NCI-H1048 (cell line): ENCODE measurements around the gene GDPD2.

Source experiments
- DNase-seq: peaks from one replicate; lab custom pipeline; 2025; lab: John Stamatoyannopoulos, UW

The GDPD2 gene

DNA sequence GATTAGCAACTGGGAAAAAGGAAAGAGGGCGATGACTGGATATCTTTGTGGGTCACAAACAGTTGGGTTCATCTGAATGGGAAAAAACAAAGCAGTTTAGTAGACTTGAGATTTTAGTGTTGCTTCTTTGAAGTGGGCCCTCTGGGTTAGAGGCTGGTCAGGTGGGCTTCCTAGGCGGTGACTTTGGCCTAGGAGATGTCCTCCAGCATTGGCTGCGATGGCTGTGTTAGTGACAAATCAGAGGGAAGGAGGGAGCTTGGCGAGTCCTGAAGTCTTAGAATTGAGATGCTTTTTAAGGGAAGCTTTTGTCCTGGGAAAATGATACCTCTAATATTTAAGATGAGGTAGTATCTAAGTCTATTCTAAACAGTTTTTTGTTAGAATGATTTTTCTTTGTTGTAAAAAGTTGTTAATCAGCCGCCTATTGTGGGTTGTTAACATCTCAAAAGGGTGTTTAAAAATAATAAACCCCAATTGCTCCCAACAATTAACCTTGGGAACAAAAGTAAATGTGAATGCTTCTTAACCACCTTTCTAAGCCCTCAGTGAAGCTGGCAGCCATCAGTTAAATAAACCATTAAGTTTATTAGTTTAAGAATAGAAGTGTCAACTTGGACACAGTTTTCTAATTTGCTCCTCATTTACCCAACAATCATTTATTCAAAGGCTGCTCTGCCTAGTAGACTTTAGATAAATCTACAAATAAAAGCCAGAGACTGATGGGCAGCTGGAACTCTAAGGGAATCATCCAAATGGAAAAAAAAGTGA is 53.2 kb downstream of the GDPD2 start:
- no peak for DNase-seq

DNA sequence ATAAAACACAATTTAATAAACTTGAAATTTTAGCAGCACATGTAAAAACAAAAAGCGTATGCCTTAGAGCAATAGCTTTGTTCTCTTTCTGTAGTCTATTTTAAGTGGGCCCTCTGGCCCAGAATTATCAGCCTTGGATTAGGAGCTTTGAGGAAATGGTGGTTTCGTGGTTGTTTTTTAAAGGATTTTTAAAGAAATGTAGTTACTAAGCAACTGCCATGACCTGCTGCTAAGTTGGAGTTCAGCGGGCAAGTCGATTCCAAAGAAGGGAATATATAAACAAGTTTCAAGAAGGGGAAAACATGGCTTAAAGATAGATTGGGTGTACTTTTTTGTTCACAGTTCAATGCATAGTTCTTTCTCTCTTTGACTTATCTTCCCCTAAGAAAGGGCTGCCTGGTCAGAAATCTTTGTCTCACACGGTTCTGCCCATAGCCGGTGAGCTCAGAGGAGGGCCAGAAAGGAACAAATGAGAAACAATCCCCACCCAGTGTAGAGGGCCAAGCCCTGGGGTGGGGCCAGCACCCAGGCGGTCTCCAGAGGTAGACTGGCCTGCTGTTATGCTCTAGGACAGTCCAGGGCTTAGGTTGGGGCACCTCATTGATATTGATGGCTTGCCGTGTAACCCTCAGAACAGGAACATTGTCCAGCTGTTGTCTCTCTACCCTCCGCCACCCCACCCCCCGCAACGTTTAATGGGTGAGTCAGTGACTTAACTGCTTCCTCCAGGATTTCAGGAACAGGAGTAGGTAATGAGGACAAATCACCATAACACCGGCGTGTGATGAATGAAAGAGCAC is 54.0 kb downstream of the GDPD2 start:
- DNase-seq = no peak

DNA sequence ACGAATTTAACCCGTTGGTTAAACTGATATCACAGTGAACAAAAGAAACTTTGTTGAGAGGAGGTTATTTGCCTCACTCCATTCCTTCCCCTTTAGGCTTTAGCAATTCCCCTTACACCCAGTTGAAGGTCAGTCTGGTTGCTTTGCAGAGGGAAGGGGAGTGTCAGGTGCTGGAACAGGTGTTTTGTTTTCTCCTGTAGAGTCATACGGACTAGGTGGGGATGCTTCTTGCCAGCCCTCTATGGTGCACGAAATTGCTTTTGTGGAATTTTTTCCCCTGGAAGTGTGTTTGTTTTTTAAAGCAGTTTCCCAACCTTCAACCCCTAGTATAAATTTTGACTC is 54.6 kb downstream of the GDPD2 start:
- no peak for DNase-seq

DNA sequence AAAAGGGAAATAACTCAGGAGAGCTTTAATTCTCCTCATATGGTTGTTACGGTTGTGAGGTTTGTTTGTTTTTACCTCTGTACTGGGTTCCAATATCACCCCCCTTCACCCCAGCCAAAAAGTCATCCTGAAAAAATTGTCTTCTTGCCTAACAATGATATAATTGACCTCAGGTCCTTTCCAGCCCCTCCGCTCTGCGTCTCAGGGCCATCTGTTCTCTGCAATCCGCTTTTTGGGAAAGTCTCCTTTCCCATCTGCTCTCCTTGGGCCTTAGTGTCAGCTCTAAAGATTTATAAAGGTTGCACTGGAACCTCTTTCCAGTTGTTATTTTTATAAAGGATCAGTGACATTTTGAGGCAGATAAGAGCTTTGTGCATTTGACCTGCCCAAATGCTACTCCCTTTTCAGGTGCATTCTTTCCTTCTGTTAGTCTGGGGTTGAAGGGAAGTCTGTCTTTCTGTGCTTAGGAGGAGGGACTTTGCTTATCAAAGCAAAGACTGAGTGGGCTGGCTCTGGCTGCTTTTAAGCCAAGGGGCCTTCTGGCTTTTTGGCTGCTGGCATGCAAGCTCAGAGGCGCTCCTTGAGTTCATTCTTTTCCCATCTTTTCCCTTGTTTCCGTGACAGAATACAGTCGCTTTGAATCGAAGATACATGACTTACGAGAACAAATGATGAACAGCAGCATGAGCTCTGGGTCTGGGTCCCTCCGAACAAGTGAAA is 55.6 kb downstream of the GDPD2 start:
- DNase-seq = no peak

DNA sequence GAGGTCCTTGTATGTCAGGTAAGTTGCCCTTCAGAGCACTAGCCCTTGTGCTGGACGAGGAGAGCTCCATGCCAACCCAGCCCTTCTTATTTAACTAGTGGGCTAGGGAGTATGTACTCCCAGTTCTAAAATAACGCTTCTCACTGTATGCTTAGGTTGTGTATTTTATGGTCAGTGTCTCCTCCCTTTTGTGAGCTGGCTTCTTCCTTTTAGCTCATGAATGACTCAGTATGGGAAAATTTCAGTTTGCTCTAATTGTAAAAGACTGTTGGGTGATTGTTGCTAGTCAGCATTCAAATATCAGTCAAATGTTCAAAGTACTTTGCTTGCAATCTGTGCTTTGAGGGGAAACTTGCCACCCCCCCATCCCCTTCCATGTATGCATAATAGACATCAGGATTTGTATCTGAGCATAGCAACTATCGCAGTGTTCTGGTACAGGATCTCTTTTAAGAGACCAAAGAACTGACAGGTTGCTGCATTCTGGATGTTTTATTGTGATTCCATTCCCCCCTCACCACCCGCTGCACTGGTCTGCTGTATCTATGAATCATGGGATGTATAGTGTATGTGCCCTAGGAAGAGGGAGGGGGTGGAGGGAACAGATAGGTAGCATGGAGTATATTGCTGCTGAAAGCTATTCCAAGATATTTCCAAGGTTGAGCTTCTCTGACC is 56.3 kb downstream of the GDPD2 start:
- no peak for DNase-seq

DNA sequence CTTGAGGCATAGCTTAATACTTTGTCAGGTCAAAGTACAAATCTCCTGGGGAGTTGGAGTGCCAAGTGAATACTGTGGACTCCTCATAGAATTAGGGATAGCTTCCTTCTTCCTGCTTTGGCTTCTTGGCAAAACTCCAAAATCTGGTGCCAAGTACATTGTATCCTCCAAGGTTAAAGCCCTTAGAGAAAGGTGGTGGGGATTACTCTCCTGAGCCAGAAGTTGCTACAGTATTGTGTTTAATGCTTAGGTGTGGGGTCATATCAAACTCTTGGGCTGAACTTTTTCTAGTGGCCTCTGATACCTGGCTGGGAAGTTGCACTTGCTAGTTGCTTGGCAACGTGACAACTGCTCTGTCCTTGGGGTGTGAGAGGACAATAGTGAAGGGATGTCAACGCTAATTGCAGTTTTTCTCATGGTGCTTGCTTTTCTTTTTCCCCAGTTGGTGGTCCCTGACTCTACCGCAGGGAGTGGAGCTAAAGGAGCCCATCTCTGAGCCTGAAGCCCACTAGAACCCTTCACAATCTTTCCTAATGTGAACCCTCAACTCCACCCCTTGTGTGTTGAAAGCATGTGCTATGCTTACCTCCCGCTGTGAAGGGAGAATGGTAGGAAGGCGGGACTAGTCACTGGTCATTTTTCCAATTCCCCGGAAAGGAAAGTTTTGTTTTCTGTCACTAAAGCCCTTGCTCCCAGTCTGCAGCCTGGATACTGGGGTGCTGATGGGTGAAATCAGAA is 57.0 kb downstream of the GDPD2 start:
- no peak for DNase-seq

DNA sequence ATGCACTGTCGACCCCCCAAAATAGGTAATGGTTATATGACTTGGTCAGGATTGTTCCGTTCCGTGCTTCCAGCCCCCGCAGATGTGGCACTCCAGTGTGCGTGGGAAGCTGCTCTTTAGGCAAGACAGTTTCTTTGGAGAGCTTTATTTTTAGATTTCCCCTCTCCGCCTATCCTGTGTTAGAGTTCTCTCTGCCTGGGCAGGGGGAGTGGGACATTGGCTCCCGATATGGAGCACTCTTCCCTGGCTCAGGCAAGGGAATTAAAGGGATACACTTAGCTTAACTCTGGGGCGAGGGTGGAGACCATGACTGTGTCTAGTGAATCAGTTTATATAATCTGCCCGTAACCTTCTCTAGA is 57.5 kb downstream of the GDPD2 start:
- DNase-seq = no peak

DNA sequence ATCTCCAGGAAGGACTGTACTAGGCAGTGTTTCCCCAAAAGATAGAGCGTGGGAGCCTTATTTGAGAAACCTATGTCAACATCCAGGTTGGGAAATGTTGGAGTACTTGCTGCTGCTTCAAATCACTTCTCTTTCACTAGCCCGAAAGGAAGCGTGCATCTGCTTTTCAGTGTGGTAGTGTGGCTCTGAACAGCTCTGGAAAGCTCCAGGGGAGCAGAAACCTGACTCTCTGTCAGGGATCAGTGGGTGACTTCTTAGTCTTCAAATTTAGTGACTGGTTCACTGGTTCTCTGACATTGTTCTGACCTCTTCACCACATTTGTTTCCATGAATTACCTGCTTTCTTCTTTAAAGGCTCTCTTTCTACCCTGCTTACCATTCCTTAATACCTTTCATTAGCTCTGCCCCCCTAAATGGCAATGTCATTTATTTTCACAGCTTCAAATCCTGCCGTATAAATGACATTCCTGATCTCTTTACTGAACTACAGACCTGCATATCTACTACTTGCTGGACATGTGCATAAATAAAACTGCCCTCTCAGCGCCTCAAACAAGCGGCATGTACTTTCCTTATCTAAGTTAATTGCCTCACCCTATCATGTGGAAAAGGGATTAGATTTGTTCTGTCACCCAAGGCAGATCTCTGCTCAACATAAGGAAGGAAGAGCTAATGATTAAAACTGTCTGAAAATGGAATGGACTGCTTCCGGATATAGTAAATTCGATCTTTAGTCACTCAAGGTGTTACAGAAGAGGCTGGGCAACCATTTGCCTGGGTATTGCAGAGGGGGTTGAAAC is 58.6 kb downstream of the GDPD2 start:
- DNase-seq = no peak

DNA sequence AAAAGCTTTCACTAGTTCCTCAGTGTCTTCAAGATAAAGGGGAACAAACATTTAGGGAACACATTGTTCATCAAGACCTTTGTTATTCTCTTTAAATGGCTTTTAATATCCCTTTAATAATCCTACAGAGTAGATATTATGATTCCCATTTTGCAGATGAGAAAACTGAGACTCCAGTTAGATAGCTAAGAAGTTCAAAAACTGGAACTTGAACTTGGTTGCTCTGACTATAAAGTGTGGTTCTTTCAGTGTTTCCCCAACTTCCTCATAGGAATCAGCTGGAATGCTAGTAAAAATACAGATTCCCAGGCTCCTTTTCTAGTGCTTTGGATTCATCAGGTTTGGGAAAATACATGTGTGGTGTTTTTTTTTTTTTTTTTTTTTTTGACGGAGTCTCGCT is 59.2 kb downstream of the GDPD2 start:
- DNase-seq = no peak
